Endothelial cell of umbilical vein (primary cell): ENCODE data around the gene PARS2. TPM values are rescaled to one million over a fixed set of nuclear protein-coding genes. Genes with fewer than 3 reads are reported as not detected.

Source experiments
- BruUV-seq: library from RNA; stranded (reverse); fragments of 400-500 nt; replicated peaks from 2 replicates; lab custom pipeline; 2021; lab: Mats Ljungman, UMichigan
- CTCF ChIA-PET: fragments of 300-600, 350-600 bp; sonication (Branson Sonifier 250); formaldehyde crosslinking; loops from one replicate; lab custom pipeline; 2021; ENCODE audit warnings: antibody characterized with exemption, inconsistent platforms; lab: Charles Lee
- POLR2A ChIA-PET: fragments of 300-600, 350-600 bp; sonication (Branson Sonifier 250); formaldehyde crosslinking; loops from one replicate; lab custom pipeline; 2021; ENCODE audit warnings: antibody characterized with exemption, inconsistent platforms; lab: Charles Lee
- DNase-seq: peaks from one replicate; pipeline ENCODE4 v3.0.0-alpha.2; 2011; ENCODE audit warnings: low read depth, low spot score
- FAIRE-seq: peaks from 2 replicates; lab custom pipeline; 2011; peaks lifted over from hg19 to GRCh38; lab: Jason Lieb, UNC
- H2AFZ ChIP-seq: 2 replicates; pipeline ENCODE4 v1.6.0; 2012; ENCODE audit warnings: low read depth, low read length, control low read depth, inconsistent platforms
- H3K27ac ChIP-seq: 2 replicates; pipeline ENCODE4 v1.5.1; 2011; ENCODE audit warnings: low read depth, mild to moderate bottlenecking, control low read depth, low read length, moderate library complexity; ENCODE audit not compliant: insufficient read depth
- H3K27me3 ChIP-seq, 2 experiments: 2 replicates each; pipeline versions ENCODE4 v1.6.0 to v1.6.1; 2011; ENCODE audit warnings: low read length in 2 of 2, mixed read lengths in 1 of 2; ENCODE audit not compliant: control insufficient read depth in 2 of 2, insufficient read depth in 2 of 2
- H3K36me3 ChIP-seq, 2 experiments: 2 replicates in 1 of 2; 3 replicates in 1 of 2; pipeline ENCODE4 v1.5.1; 2011; ENCODE audit warnings: low read length in 2 of 2, mild to moderate bottlenecking in 1 of 2, moderate library complexity in 1 of 2; ENCODE audit not compliant: control insufficient read depth in 2 of 2, insufficient read depth in 2 of 2; ENCODE audit errors: extremely low read depth in 1 of 2
- H3K4me1 ChIP-seq: 3 replicates; pipeline ENCODE4 v1.5.1; 2011; ENCODE audit warnings: mild to moderate bottlenecking, low read length; ENCODE audit not compliant: control insufficient read depth, insufficient read depth; ENCODE audit errors: extremely low read depth
- H3K4me2 ChIP-seq: 2 replicates; pipeline ENCODE4 v1.6.1; 2011; ENCODE audit warnings: low read length, control low read depth, mixed read lengths; ENCODE audit not compliant: insufficient read depth
- H3K4me3 ChIP-seq, 3 experiments: fragments of 200-600 bp in 1 of 3; sonication (generic), shearing (Covaris generic) in 1 of 3; replicated peaks in 1 of 3; 2 replicates each; pipeline ENCODE4 v1.5.1; 2011 to 2016; ENCODE audit warnings: control low read depth in 3 of 3, low read length in 3 of 3, mild to moderate bottlenecking in 2 of 3, inconsistent platforms in 1 of 3, low read depth in 1 of 3, moderate library complexity in 1 of 3; ENCODE audit not compliant: insufficient read depth in 1 of 3
- H3K79me2 ChIP-seq: 2 replicates; pipeline ENCODE4 v1.6.0; 2012; ENCODE audit warnings: low read length, inconsistent platforms; ENCODE audit not compliant: control insufficient read depth, insufficient read depth
- H3K9ac ChIP-seq: replicated peaks from 2 replicates; pipeline ENCODE3; 2011; ENCODE audit warnings: low read length, control low read depth; ENCODE audit not compliant: insufficient read depth; ENCODE audit errors: extremely low read depth
- H3K9me1 ChIP-seq: replicated peaks from 3 replicates; pipeline ENCODE4 v1.6.0; 2011; ENCODE audit warnings: mild to moderate bottlenecking, low read length; ENCODE audit not compliant: control insufficient read depth, insufficient read depth; ENCODE audit errors: extremely low read depth
- H3K9me3 ChIP-seq: replicated peaks from 2 replicates; pipeline ENCODE4 v1.5.1; 2012; ENCODE audit warnings: low read length, inconsistent platforms; ENCODE audit not compliant: control insufficient read depth, insufficient read depth
- H4K20me1 ChIP-seq: replicated peaks from 2 replicates; pipeline ENCODE3; 2011; ENCODE audit warnings: mild to moderate bottlenecking, low read length; ENCODE audit not compliant: control insufficient read depth, insufficient read depth; ENCODE audit errors: extremely low read depth
- CTCF ChIP-seq, 2 donors: IDR thresholded peaks; 1 replicate in 1 of 2; 2 replicates in 1 of 2; pipeline ENCODE4 v1.5.1; 2011; ENCODE audit warnings: low read length in 2 of 2, mild to moderate bottlenecking in 2 of 2, moderate library complexity in 2 of 2, control low read depth in 1 of 2, inconsistent platforms in 1 of 2, low read depth in 1 of 2; ENCODE audit not compliant: insufficient read depth in 1 of 2; ENCODE audit errors: extremely low read depth in 1 of 2
- EZH2 ChIP-seq: IDR thresholded peaks from 2 replicates; pipeline ENCODE4 v1.6.1; 2012; ENCODE audit warnings: borderline replicate concordance, low read depth, mild to moderate bottlenecking, moderate library complexity, low read length, inconsistent platforms; ENCODE audit not compliant: severe bottlenecking
- FOS ChIP-seq: IDR thresholded peaks from 2 replicates; pipeline ENCODE4 v1.6.1; 2011; ENCODE audit warnings: mild to moderate bottlenecking, low read length, moderate library complexity, borderline replicate concordance; ENCODE audit not compliant: insufficient read depth
- GATA2 ChIP-seq: IDR thresholded peaks from 2 replicates; pipeline ENCODE4 v1.7.0; 2011; ENCODE audit warnings: low read depth, mild to moderate bottlenecking, moderate library complexity, mixed read lengths, low read length; ENCODE audit not compliant: insufficient read length, insufficient read depth
- JUN ChIP-seq: IDR thresholded peaks from 2 replicates; pipeline ENCODE4 v1.6.1; 2011; ENCODE audit warnings: borderline replicate concordance, low read depth; ENCODE audit not compliant: insufficient read length, insufficient read depth
- MAX ChIP-seq: IDR thresholded peaks from 2 replicates; pipeline ENCODE4 v1.6.1; 2011; ENCODE audit not compliant: insufficient read depth, insufficient read length
- MYC ChIP-seq: IDR thresholded peaks from one replicate; pipeline ENCODE4 v1.6.1; 2011; ENCODE audit warnings: mild to moderate bottlenecking, low read depth, low read length
- POLR2A ChIP-seq: IDR thresholded peaks from 2 replicates; pipeline ENCODE4 v1.6.1; 2012; ENCODE audit warnings: low read depth, mild to moderate bottlenecking, control low read depth, low read length
- POLR2AphosphoS5 ChIP-seq: IDR thresholded peaks from 2 replicates; pipeline ENCODE4 v1.6.1; 2012; ENCODE audit warnings: low read depth, mild to moderate bottlenecking, control low read depth, low read length, moderate library complexity; ENCODE audit not compliant: insufficient read depth
- dilution Hi-C: fragments of 300-500 bp; cut with MboI; formaldehyde crosslinking; loops from one replicate; pipeline ENCODE4 v1.15.0; 2019; ENCODE audit warnings: low sequenced_read_pairs; ENCODE audit not compliant: extremely low pct_ligation_motif_present
- intact Hi-C: fragments of 100-400 bp; cut with micrococcal nuclease; formaldehyde crosslinking; loops from one replicate; pipeline ENCODE4 v1.10.0; 2022
- polyA plus RNA-seq, 4 experiments: library from polyadenylated mRNA; depleted of rRNA in 3 of 4; stranded (reverse) in 3 of 4; unstranded in 1 of 4; fragments of >200 nt; gene quantifications; 2 replicates each; pipeline versions ENCODE4 v1.2.1 to v1.2.3, GENCODE V29; 2011 to 2012; ENCODE audit warnings: missing spikeins in 1 of 4
- total RNA-seq: library from RNA; stranded (reverse); gene quantifications from 2 replicates; pipeline ENCODE4 v1.2.3, GENCODE V29; 2021

The PARS2 gene
- total and polyA plus RNA-seq, 2 donors (not counting 3 experiments of a cell fraction or from before 2014, with no cell fraction given), result 2.0 to 3.8 TPM

- Histone ChIP-seq H3K9ac (no peak overlapping the region), H3K27ac (no peak overlapping the region), H3K4me2 (no peak overlapping the region), H3K9me1 (no peaks in the 10 kb centered on the region), H3K4me1 (no peaks in the 10 kb centered on the region), H3K27me3 (no peaks in the 10 kb centered on the region), H3K79me2 (no peaks in the 10 kb centered on the region), H4K20me1 (no peaks in the 10 kb centered on the region), H3K36me3 (no peaks in the 10 kb centered on the region), H3K9me3 (no peaks in the 10 kb centered on the region), H2AFZ (no peak overlapping the region), H3K4me3 (no peak overlapping the region)
- DNase-seq (no peak), FAIRE-seq (no peak)
- intact Hi-C loops, result no loop called here
- ChIA-PET POLR2A (no interaction called here), CTCF (no interaction called here)
- dilution Hi-C loops, result no loop called here
- BruUV-seq, result no TSS peak
- TF ChIP-seq POLR2AphosphoS5 (no peak), FOS (no peak), MYC (no peak)
Observed at GRCh38 chr1:54748094-54748835, 16.1 kb downstream of the PARS2 start.

- Histone ChIP-seq H3K4me1 (no peaks in the 10 kb centered on the region), H3K79me2 (no peaks in the 10 kb centered on the region), H3K9me1 (no peaks in the 10 kb centered on the region), H3K27ac (no peak overlapping the region), H3K9me3 (no peaks in the 10 kb centered on the region), H3K36me3 (peaks cover 0 to 11% of the 10 kb centered on the region in 2 experiments), H3K27me3 (no peaks in the 10 kb centered on the region), H3K4me3 (no peak overlapping the region), H3K4me2 (no peak overlapping the region), H4K20me1 (no peaks in the 10 kb centered on the region), H2AFZ (no peak overlapping the region), H3K9ac (no peak overlapping the region)
- FAIRE-seq (no peak), DNase-seq (no peak)
- BruUV-seq, result no TSS peak
- TF ChIP-seq MYC (no peak), FOS (no peak), GATA2 (no peak), JUN (no peak), EZH2 (no peak), POLR2AphosphoS5 (no peak), POLR2A (no peak), MAX (no peak), CTCF (IDR thresholded peaks at IDR 0.05; ENCODE audit: extremely low read depth in 1 of 2, insufficient read depth in 1 of 2, low read depth in 1 of 2, low read length in 2 of 2) (no peak)
- intact Hi-C loops (no loop called here), dilution Hi-C loops (no loop called here)
- ChIA-PET POLR2A (no interaction called here), CTCF (interaction anchor here (1.7 kb wide), 1 partner anchor 17 kb away, joined by 3 read pairs; no protein-coding TSS in a partner anchor)
Observed at GRCh38 chr1:54745864-54746263, 18.5 kb downstream of the PARS2 start.
